GM23248 (cell line): ENCODE measurements around the gene TP53INP2.

Experiments
- EZH2 ChIP-seq: fragments of 200-600 bp; sonication (generic); IDR thresholded peaks from 2 replicates; pipeline ENCODE4 v1.6.1; 2018; ENCODE audit warnings: antibody characterized with exemption, mild to moderate bottlenecking; ENCODE audit not compliant: insufficient read depth, poor library complexity, severe bottlenecking
- EZH2phosphoT487 ChIP-seq: fragments of 200-600 bp; sonication (generic); IDR thresholded peaks from 2 replicates; pipeline ENCODE4 v1.6.1; 2018; ENCODE audit warnings: antibody characterized with exemption, moderate library complexity, mild to moderate bottlenecking, low read depth; ENCODE audit not compliant: insufficient read depth

GRCh38 chr20:34736106-34736735, 32.1 kb downstream of the TP53INP2 start:
- no peak for TF ChIP-seq EZH2
- no peak for TF ChIP-seq EZH2phosphoT487
